Measurements from ENCODE around the gene NSG1. TPM values are rescaled to one million over a fixed set of nuclear protein-coding genes. Genes with fewer than 3 reads are reported as not detected.

Gene NSG1
- total and polyA plus RNA-seq, 2 donors (not counting 3 experiments of a cell fraction or from before 2014, with no cell fraction given) = 2.0 to 2.9 TPM

GRCh38 chr4:4376074-4376473 is 10.8 kb upstream of the NSG1 start:
- no peak overlapping the region for H3K4me2 ChIP-seq (ENCODE audit: insufficient read depth, low read length)
- intact Hi-C loops (cut with micrococcal nuclease) (no loop called here), dilution Hi-C loops (cut with MboI; ENCODE audit: extremely low pct_ligation_motif_present, low sequenced_read_pairs) (no loop called here)
- no peaks in the 10 kb centered on the region for H3K9me1 ChIP-seq (replicated peaks; ENCODE audit: control insufficient read depth, extremely low read depth, insufficient read depth, low read length)
- H3K4me1 ChIP-seq (ENCODE audit: control insufficient read depth, extremely low read depth, insufficient read depth, low read length) = no peaks in the 10 kb centered on the region
- FAIRE-seq (no peak), DNase-seq (ENCODE audit: low read depth, low spot score) (no peak)
- ChIA-PET CTCF (interaction anchor here (1.0 kb wide), 2 partner anchors 9 to 17 kb away, joined by 3 read pairs; no protein-coding TSS in a partner anchor), POLR2A (no interaction called here)
- H3K9me3 ChIP-seq (replicated peaks; ENCODE audit: control insufficient read depth, insufficient read depth, low read length) = no peaks in the 10 kb centered on the region
- no peaks in the 10 kb centered on the region for H4K20me1 ChIP-seq (replicated peaks; ENCODE audit: control insufficient read depth, extremely low read depth, insufficient read depth, low read length)
- BruUV-seq (replicated peaks) = no TSS peak
- no peak overlapping the region for H3K27ac ChIP-seq (ENCODE audit: insufficient read depth, low read depth, low read length)
- no peak overlapping the region for H3K4me3 ChIP-seq (replicated peaks in 1 of 3; ENCODE audit: insufficient read depth in 1 of 3, low read depth in 1 of 3, low read length in 3 of 3)
- H3K27me3 ChIP-seq (ENCODE audit: control insufficient read depth in 2 of 2, insufficient read depth in 2 of 2, low read length in 2 of 2) = no peaks in the 10 kb centered on the region
- H3K36me3 ChIP-seq (ENCODE audit: control insufficient read depth in 2 of 2, extremely low read depth in 1 of 2, insufficient read depth in 2 of 2, low read length in 2 of 2) = no peaks in the 10 kb centered on the region
- no peak for TF ChIP-seq JUN (IDR thresholded peaks at IDR 0.05; ENCODE audit: borderline replicate concordance, insufficient read depth, insufficient read length, low read depth)
- no peak for TF ChIP-seq EZH2 (IDR thresholded peaks at IDR 0.05; ENCODE audit: borderline replicate concordance, low read depth, low read length, severe bottlenecking)
- no peak for TF ChIP-seq MYC (IDR thresholded peaks at IDR 0.05; ENCODE audit: low read depth, low read length)
- no peak for TF ChIP-seq FOS (IDR thresholded peaks at IDR 0.05; ENCODE audit: borderline replicate concordance, insufficient read depth, low read length)
- TF ChIP-seq MAX (IDR thresholded peaks at IDR 0.05; ENCODE audit: insufficient read depth, insufficient read length) = no peak
- TF ChIP-seq GATA2 (IDR thresholded peaks at IDR 0.05; ENCODE audit: insufficient read depth, insufficient read length, low read depth, low read length) = no peak
- no peak for TF ChIP-seq CTCF (IDR thresholded peaks at IDR 0.05; ENCODE audit: extremely low read depth in 1 of 2, insufficient read depth in 1 of 2, low read depth in 1 of 2, low read length in 2 of 2)
- TF ChIP-seq POLR2AphosphoS5 (IDR thresholded peaks at IDR 0.05; ENCODE audit: insufficient read depth, low read depth, low read length) = no peak
- no peak for TF ChIP-seq POLR2A (IDR thresholded peaks at IDR 0.05; ENCODE audit: low read depth, low read length)
- H3K9ac ChIP-seq (replicated peaks; ENCODE audit: extremely low read depth, insufficient read depth, low read length) = no peak overlapping the region
- H2AFZ ChIP-seq (ENCODE audit: low read depth, low read length) = no peak overlapping the region
- H3K79me2 ChIP-seq (ENCODE audit: control insufficient read depth, insufficient read depth, low read length) = no peaks in the 10 kb centered on the region

Data from endothelial cell of umbilical vein (primary cell).